ENCODE data around the gene ZFAND4.
"Not testable (repeated sequence)": the region's sequence is repeated elsewhere in the genome, so short reads cannot be mapped to it uniquely, and the experiment has no call there.

ZFAND4 gene

DNA sequence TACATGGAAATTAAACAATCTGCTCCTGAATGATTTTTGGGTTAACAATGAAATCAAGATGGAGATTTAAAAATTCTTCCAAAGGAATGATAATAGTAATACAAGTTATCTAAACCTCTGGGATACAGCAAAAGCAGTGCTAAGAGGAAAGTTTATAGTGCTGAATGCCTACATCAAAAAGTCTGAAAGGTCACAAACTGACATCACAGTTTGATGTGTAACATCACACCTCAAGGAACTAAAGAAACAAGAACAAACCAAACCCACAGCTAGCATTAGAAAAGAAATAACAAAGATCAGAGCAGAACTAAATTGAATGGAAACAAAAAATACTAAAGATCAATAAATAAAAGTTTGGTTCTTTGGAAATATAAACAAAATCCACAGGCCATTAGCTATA lies 17.4 kb downstream of the ZFAND4 start:
- Histone ChIP-seq H3K27me3 (ENCODE audit: low read depth) (no peaks in the 10 kb centered on the region), H3K36me3 (replicated peaks) (no peaks in the 10 kb centered on the region), H3K9me3 (no peaks in the 10 kb centered on the region), H3K4me3 (no peak overlapping the region), H3K4me1 (peaks cover 16% of the 10 kb centered on the region)
- no peak for DNase-seq (ENCODE audit: low spot score in 2 of 2)
- in situ Hi-C loops (cut with MboI; ENCODE audit: low sequenced_read_pairs) = loop anchor here (25.0 kb wide), 1 partner anchor 193 kb away; no protein-coding TSS in a partner anchor

DNA sequence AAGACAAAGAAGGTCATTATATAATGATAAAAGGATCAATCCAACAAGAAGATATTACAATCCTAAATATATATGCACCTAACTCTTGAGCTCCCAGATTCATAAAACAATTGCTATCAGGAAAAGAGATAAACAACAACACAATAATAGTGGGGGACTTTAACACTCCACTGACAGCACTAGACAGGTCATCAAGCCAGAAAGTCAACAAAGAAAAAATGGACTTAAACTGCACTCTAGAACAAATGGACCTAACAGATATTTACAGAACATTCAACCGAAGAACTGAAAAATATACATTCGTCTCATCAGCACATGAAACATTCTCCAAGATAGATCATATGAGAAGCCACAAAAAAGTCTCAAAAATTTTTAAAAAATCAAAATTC lies 17.8 kb downstream of the ZFAND4 start:
- not testable (repeated sequence) for DNase-seq (ENCODE audit: low spot score in 2 of 2); H3K9me3 ChIP-seq; H3K27me3 ChIP-seq (ENCODE audit: low read depth); H3K4me3 ChIP-seq; H3K36me3 ChIP-seq (replicated peaks)
- in situ Hi-C loops (cut with MboI; ENCODE audit: low sequenced_read_pairs) = loop anchor here (25.0 kb wide), 1 partner anchor 192 kb away; no protein-coding TSS in a partner anchor
- H3K4me1 ChIP-seq = peaks cover 16% of the 10 kb centered on the region

DNA sequence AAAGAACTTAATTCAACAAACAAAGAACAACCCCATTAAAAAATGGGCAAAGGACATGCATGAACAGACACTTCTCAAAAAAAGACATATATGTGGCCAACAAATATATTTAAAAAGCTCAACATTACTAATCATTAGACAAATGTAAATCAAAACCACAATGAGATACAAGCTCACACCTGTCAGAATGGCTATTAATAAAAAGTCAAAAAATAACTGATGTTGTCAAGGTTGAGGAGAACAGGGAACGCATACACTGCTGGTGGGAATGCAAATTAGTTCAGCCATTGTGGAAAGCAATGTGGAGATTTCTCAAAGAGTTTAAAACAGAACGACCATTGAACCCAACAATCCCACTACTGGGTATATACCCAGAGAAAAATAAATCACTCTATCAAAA lies 19.1 kb downstream of the ZFAND4 start:
- Histone ChIP-seq H3K4me1 (peaks cover 16% of the 10 kb centered on the region), H3K9me3 (no peaks in the 10 kb centered on the region), H3K4me3 (no peak overlapping the region), H3K27me3 (ENCODE audit: low read depth) (no peaks in the 10 kb centered on the region), H3K36me3 (replicated peaks) (no peaks in the 10 kb centered on the region)
- no peak for DNase-seq (ENCODE audit: low spot score in 2 of 2)
- in situ Hi-C loops (cut with MboI; ENCODE audit: low sequenced_read_pairs) = loop anchor here (25.0 kb wide), 1 partner anchor 191 kb away; no protein-coding TSS in a partner anchor

DNA sequence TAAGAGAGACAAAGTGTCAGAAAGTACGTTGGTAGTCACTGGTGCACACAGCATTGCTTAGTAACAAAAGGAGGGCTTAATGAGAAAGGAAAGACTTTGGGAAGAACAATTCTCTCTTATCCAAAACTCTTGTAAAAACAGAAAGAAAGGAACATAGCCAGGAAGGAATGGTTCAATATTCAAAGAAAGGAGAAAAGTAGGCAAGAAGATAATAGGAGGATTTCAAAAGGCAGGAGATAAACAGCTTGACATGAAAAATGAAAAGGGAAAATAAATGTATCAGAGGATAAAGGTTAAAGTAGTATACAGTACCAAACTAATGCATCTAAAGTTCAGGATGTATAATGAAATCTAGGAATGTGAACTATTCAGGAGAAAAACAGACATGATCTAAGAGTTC lies 20.1 kb downstream of the ZFAND4 start:
- DNase-seq (ENCODE audit: low spot score in 2 of 2) = peak; percentile 28 to 93
- Histone ChIP-seq H3K36me3 (replicated peaks) (no peaks in the 10 kb centered on the region), H3K27me3 (ENCODE audit: low read depth) (no peaks in the 10 kb centered on the region), H3K4me3 (no peak overlapping the region), H3K9me3 (no peaks in the 10 kb centered on the region), H3K4me1 (peaks cover 16% of the 10 kb centered on the region)
- in situ Hi-C loops (cut with MboI; ENCODE audit: low sequenced_read_pairs) = loop anchor here (25.0 kb wide), 1 partner anchor 190 kb away; no protein-coding TSS in a partner anchor

DNA sequence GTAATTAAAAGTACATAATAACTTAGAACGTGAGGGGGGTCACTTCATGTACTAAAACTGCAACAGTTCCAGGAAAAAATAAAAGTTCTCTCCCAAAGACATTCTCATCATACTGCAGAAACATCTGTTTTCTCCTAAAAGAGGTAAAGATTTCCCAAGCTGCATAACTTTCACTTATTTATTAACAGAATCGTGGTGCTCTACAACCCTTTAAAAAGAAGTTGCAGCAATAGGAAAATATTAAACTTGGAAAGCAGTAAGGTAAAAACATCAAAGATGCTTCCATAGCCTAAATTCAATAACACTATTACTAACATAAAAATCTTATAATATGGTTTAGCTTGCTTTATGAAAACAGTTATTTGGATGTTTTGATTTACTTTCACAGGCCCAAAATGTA lies 23.3 kb downstream of the ZFAND4 start:
- Histone ChIP-seq H3K4me1 (peaks cover 16% of the 10 kb centered on the region), H3K4me3 (no peak overlapping the region), H3K36me3 (replicated peaks) (no peaks in the 10 kb centered on the region), H3K27me3 (ENCODE audit: low read depth) (no peaks in the 10 kb centered on the region), H3K9me3 (no peaks in the 10 kb centered on the region)
- DNase-seq (ENCODE audit: low spot score in 2 of 2) = no peak
- in situ Hi-C loops (cut with MboI; ENCODE audit: low sequenced_read_pairs) = no loop called here

DNA sequence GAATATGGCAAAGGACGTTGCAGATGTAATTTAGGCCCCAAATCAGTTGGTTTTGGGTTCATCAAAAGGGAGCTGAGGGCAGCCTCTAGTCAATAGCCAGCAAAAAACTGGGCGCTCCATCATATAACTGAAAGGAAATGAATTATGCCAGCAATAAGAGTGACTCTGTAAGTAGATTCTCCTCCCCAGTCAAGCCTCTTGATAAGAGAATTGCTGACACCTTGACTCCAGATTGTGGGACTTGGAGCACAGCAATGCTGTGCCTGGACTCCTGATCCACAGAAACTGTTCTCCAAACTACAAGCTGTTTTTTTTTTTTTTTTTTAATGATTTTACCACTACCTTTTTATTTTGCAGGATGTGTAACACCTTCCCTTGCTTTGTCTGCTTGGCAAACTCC lies 25.5 kb downstream of the ZFAND4 start:
- no peaks in the 10 kb centered on the region for H3K9me3 ChIP-seq
- no peaks in the 10 kb centered on the region for H3K27me3 ChIP-seq (ENCODE audit: low read depth)
- in situ Hi-C loops (cut with MboI; ENCODE audit: low sequenced_read_pairs) = no loop called here
- peaks cover 7% of the 10 kb centered on the region for H3K4me1 ChIP-seq
- H3K4me3 ChIP-seq = no peak overlapping the region
- DNase-seq (ENCODE audit: low spot score in 2 of 2) = no peak
- no peaks in the 10 kb centered on the region for H3K36me3 ChIP-seq (replicated peaks)

DNA sequence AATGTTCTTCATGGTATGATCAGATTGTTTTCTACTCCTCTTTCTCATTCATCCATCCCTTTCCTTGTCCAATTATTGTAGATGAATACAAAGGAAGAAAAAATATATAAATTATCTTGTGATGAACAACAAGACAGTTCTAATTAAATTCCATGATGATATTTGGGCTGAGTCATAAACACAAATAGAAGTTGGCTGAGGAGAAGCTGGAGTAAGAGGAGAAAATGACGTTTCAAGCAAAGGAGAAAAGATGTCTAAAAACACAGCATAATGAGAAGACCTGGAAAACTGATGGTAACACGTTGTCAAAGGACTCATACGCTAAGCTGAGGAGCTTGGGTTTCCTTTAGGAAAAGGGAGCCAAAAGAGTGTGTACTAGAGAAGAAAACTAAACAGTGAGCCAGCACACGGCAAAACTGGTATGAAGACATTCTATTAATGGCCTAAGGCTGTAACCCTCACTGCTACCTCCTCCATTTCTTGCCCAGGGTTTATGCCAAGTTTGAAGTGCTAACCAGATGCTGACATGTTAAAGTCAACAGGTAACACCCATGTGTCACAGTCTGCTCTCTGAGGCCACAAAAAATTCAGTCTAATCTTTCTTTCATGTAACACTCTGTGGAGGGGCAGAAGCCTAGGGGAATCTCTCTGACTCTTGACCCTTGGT lies 26.1 kb downstream of the ZFAND4 start:
- H3K4me3 ChIP-seq = no peak overlapping the region
- H3K4me1 ChIP-seq = peaks cover under 1% of the 10 kb centered on the region
- no peaks in the 10 kb centered on the region for H3K36me3 ChIP-seq (replicated peaks)
- in situ Hi-C loops (cut with MboI; ENCODE audit: low sequenced_read_pairs) = no loop called here
- DNase-seq (ENCODE audit: low spot score in 2 of 2) = no peak
- no peaks in the 10 kb centered on the region for H3K9me3 ChIP-seq
- no peaks in the 10 kb centered on the region for H3K27me3 ChIP-seq (ENCODE audit: low read depth)

DNA sequence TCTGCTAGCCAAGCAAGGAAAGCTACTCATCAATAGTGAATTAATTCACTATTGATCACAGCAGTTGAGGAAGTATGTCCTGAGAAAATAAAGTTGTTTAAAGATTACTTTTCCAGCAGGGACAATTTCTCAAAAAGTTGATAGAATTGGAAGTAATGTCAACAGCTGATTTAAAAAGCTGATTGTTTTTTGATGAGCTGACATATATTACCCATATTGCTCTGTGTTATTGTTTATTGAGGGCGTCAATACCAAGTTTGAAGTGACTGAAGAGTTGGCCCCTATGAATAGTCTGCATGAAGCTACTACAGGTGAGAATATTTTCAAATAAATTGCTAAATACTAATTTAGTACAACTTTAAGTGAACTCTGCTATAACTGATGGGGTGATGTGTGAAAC lies 28.0 kb downstream of the ZFAND4 start:
- no peaks in the 10 kb centered on the region for H3K27me3 ChIP-seq (ENCODE audit: low read depth)
- in situ Hi-C loops (cut with MboI; ENCODE audit: low sequenced_read_pairs) = no loop called here
- H3K36me3 ChIP-seq (replicated peaks) = no peaks in the 10 kb centered on the region
- DNase-seq (ENCODE audit: low spot score in 2 of 2) = no peak
- no peaks in the 10 kb centered on the region for H3K4me1 ChIP-seq
- no peak overlapping the region for H3K4me3 ChIP-seq
- no peaks in the 10 kb centered on the region for H3K9me3 ChIP-seq

DNA sequence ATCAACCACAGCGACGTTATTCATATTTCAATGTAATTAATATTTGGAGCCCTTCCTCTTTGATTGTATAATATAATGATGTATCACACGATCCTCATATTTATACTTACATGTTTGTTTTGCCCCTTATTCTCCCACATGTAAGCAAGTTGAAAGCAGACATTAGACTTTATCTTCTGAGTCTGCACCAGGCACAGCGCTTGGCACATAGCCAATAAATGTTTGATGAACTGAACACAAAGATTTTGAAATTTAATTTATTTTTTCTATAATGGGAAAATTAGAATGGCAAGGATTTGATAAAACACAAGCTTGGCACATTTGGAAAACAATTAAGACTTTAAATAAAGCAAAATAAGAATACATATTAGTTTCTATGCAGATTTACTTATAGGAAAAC lies 31.6 kb downstream of the ZFAND4 start:
- in situ Hi-C loops (cut with MboI; ENCODE audit: low sequenced_read_pairs) = no loop called here
- Histone ChIP-seq H3K4me3 (no peak overlapping the region), H3K36me3 (replicated peaks) (no peaks in the 10 kb centered on the region), H3K27me3 (ENCODE audit: low read depth) (no peaks in the 10 kb centered on the region), H3K9me3 (no peaks in the 10 kb centered on the region), H3K4me1 (no peaks in the 10 kb centered on the region)
- DNase-seq (ENCODE audit: low spot score in 2 of 2) = no peak

DNA sequence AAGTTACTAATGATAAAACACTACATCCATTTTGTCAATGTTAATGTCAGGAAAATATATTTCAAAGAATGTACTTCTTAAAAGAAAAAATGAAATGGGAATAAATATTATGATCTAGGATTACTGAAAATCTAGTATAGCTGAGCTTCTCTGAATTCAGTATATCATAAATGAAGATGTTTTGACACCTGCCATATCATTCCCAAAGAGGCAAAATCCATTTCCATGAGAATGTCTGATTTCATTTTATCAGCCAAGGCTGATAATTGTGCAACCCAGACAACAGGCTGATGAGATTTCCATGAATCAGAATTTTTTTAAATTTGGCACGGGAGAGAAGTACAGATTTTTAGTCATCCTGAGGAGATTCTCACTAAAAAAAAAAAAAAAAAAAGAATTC lies 32.5 kb downstream of the ZFAND4 start:
- in situ Hi-C loops (cut with MboI; ENCODE audit: low sequenced_read_pairs) = no loop called here
- H3K36me3 ChIP-seq (replicated peaks) = no peaks in the 10 kb centered on the region
- no peaks in the 10 kb centered on the region for H3K9me3 ChIP-seq
- no peaks in the 10 kb centered on the region for H3K4me1 ChIP-seq
- H3K4me3 ChIP-seq = no peak overlapping the region
- no peaks in the 10 kb centered on the region for H3K27me3 ChIP-seq (ENCODE audit: low read depth)
- no peak for DNase-seq (ENCODE audit: low spot score in 2 of 2)

DNA sequence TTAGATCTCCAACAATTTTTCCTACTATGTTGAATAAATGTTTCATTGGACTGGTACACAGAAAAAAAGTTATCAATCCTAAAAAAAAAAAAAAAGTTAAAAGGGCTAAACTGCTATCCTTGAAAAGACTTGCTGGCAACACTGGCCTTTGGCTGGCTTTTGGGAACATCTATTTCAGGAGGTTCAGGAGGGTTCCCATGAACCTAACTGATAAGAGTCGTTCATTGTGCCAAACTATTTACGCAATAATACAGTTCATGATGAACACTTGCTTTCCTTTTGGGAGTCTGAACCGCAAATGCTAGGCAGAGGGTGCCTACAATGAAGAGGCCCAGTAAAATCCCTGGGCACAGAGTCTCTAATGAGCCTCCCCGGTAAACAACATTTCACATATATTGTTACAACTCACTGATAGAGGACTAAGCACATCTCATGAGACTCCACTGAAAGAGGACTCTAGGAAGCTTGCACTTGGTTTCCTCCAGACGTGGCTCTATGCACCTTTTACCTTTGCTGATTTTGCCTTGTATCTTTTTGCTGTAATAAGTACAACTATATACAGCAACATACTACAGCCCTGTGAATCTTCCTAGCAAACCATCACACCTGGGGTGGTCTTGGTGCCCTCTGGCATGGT lies 45.0 kb downstream of the ZFAND4 start:
- DNase-seq (ENCODE audit: low spot score in 2 of 2) = no peak
- Histone ChIP-seq H3K27me3 (ENCODE audit: low read depth) (no peaks in the 10 kb centered on the region), H3K4me1 (no peaks in the 10 kb centered on the region), H3K9me3 (no peaks in the 10 kb centered on the region), H3K36me3 (replicated peaks) (no peaks in the 10 kb centered on the region), H3K4me3 (no peak overlapping the region)
- in situ Hi-C loops (cut with MboI; ENCODE audit: low sequenced_read_pairs) = no loop called here

DNA sequence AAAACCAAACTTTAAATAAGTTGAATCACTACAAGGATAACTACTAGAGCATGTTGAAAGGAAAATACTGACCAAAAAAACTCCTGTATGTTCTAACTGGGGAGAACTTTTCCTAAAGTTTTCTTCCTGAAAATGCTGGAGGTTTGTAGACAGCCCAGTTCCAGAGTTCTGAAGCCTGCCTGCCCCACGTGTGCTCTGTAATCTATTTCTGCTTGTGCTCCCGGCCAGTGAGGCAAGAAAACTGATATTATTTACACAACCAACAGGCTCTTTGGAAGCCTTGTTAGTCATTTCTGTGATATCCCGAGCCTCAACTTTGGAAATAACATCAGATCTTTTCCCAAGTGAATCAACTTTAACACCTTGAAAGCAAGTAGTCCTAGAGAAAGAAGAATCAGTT lies 46.7 kb downstream of the ZFAND4 start:
- H3K9me3 ChIP-seq = no peaks in the 10 kb centered on the region
- H3K36me3 ChIP-seq (replicated peaks) = no peaks in the 10 kb centered on the region
- in situ Hi-C loops (cut with MboI; ENCODE audit: low sequenced_read_pairs) = no loop called here
- DNase-seq (ENCODE audit: low spot score in 2 of 2) = no peak
- no peak overlapping the region for H3K4me3 ChIP-seq
- no peaks in the 10 kb centered on the region for H3K4me1 ChIP-seq
- no peaks in the 10 kb centered on the region for H3K27me3 ChIP-seq (ENCODE audit: low read depth)

DNA sequence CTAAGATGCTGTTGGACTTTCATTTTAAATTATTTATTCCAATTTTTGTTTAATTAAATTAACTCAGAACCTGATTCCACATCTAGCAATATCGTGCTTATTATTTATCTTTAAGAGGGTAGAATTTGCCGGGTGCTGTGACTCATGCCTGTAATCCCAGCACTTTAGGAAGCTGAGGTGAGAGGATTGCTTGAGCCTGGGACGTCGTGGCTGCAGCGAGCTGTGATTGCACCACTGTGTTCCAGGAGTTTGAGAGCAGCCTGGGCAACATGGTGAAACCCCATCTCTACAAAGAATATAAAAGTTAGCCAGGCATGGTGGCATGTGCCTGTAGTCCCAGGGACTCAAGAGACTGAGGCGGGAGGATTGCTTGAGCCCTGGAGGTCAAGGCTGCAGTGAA lies 47.8 kb downstream of the ZFAND4 start:
- Histone ChIP-seq H3K4me1 (no peaks in the 10 kb centered on the region), H3K27me3 (ENCODE audit: low read depth) (no peaks in the 10 kb centered on the region), H3K9me3 (no peaks in the 10 kb centered on the region), H3K36me3 (replicated peaks) (no peaks in the 10 kb centered on the region), H3K4me3 (no peak overlapping the region)
- in situ Hi-C loops (cut with MboI; ENCODE audit: low sequenced_read_pairs) = no loop called here
- DNase-seq (ENCODE audit: low spot score in 2 of 2) = no peak

DNA sequence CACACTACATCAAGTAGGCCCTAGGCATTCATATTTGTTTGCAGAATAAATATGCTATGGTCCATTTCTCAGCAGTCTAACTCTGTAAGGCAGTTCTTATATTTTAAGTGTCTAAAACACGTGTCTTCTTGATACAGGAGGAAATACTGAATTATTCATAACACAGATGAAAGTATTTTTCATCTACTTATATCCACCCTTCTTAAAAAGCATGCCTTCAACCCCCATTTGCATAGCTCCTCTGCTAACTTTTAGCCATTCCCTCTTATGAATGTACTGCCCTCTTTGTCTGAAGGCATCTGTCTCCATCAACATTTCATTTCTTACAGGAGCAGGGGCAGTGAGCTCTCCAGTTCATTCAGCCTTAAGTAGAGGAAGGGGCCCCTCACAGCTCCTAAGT lies 57.7 kb downstream of the ZFAND4 start:
- DNase-seq (ENCODE audit: low spot score in 2 of 2) = no peak
- Histone ChIP-seq H3K36me3 (replicated peaks) (no peaks in the 10 kb centered on the region), H3K4me1 (no peaks in the 10 kb centered on the region), H3K9me3 (no peaks in the 10 kb centered on the region), H3K4me3 (no peak overlapping the region), H3K27me3 (ENCODE audit: low read depth) (no peaks in the 10 kb centered on the region)
- in situ Hi-C loops (cut with MboI; ENCODE audit: low sequenced_read_pairs) = no loop called here

All from HAP-1 (cell line).